K562 (cell line): ENCODE results near the gene KAT2B. TPM values are rescaled to one million over a fixed set of nuclear protein-coding genes. Genes with fewer than 3 reads are reported as not detected.

ENCODE experiments used
- ATAC-seq: fragments of 200-7000 bp; cut with Tn5 transposase; 3 replicates; pipeline ENCODE4 v1.9.1; 2020; ENCODE audit warnings: moderate library complexity
- BruUV-seq: library from RNA; stranded (reverse); fragments of 400-500 nt; replicated peaks from 2 replicates; lab custom pipeline; 2021; lab: Mats Ljungman, UMichigan
- CTCF ChIA-PET: fragments of 300-600 bp; formaldehyde crosslinking; extraction: SDS; loops from one replicate; lab custom pipeline; 2021; ENCODE audit warnings: low intra/inter-chr PET ratio; lab: Yijun Ruan, JAX
- POLR2A ChIA-PET: fragments of 300-600, 350-650 bp; sonication (Branson Sonifier 250); formaldehyde crosslinking; extraction: SDS; loops from one replicate; lab custom pipeline; 2021; ENCODE audit warnings: antibody characterized with exemption, inconsistent platforms; lab: Yijun Ruan, JAX
- DNase-seq, 4 experiments: peaks; one replicate each; pipeline versions ENCODE4 v3.0.0 to v3.0.0-alpha.2; 2011 to 2018; ENCODE audit warnings: low spot score in 3 of 4, mixed read lengths in 3 of 4; ENCODE audit errors: extremely low read depth in 1 of 4
- FAIRE-seq: peaks from 2 replicates; lab custom pipeline; 2011; peaks lifted over from hg19 to GRCh38; lab: Jason Lieb, UNC
- H2AFZ ChIP-seq: 2 replicates; pipeline ENCODE4 v1.6.0; 2011; ENCODE audit warnings: low read depth, low read length, control low read depth, inconsistent platforms
- H3K27ac ChIP-seq: fragments of 200-600 bp; 3 replicates; pipeline ENCODE4 v1.8.0; 2011; ENCODE audit warnings: low read depth, mild to moderate bottlenecking, control low read depth, inconsistent platforms, low read length, moderate library complexity, mixed read lengths; ENCODE audit errors: extremely low read depth
- H3K27me3 ChIP-seq, 2 experiments: fragments of 300-600 bp in 1 of 2; 2 replicates in 1 of 2; 3 replicates in 1 of 2; pipeline versions ENCODE4 v1.6.0 to v1.8.0; 2011; ENCODE audit warnings: inconsistent platforms in 2 of 2, low read length in 2 of 2, mild to moderate bottlenecking in 1 of 2, mixed read lengths in 1 of 2, moderate library complexity in 1 of 2; ENCODE audit not compliant: control insufficient read depth in 2 of 2, insufficient read depth in 2 of 2
- H3K36me3 ChIP-seq: fragments of 300-600 bp; 3 replicates; pipeline ENCODE4 v1.8.0; 2011; ENCODE audit warnings: mild to moderate bottlenecking, low read length, inconsistent platforms; ENCODE audit not compliant: control insufficient read depth, insufficient read depth
- H3K4me1 ChIP-seq, 2 experiments: fragments of 200-600 bp in 1 of 2; replicated peaks in 1 of 2; 2 replicates in 1 of 2; 3 replicates in 1 of 2; pipeline versions ENCODE4 v1.5.1 to v1.8.0; 2011; ENCODE audit warnings: inconsistent platforms in 2 of 2, low read length in 2 of 2, mild to moderate bottlenecking in 1 of 2, mixed read lengths in 1 of 2, moderate library complexity in 1 of 2; ENCODE audit not compliant: control insufficient read depth in 2 of 2, insufficient read depth in 2 of 2
- H3K4me2 ChIP-seq: 2 replicates; pipeline ENCODE4 v1.6.1; 2011; ENCODE audit warnings: low read length, control low read depth, inconsistent platforms, mixed read lengths; ENCODE audit not compliant: insufficient read depth
- H3K4me3 ChIP-seq: fragments of 200-600 bp; sonication (generic), shearing (Covaris generic); 2 replicates; pipeline ENCODE4 v1.5.1; 2016; ENCODE audit warnings: control low read depth, inconsistent platforms
- H3K79me2 ChIP-seq: fragments of 200-600 bp; 3 replicates; pipeline ENCODE4 v1.8.0; 2011; ENCODE audit warnings: low read length, inconsistent platforms; ENCODE audit not compliant: control insufficient read depth, insufficient read depth
- H3K9ac ChIP-seq, 2 experiments: 2 replicates each; pipeline versions ENCODE4 v1.6.0 to v1.6.1; 2011; ENCODE audit warnings: low read depth in 2 of 2, low read length in 2 of 2, control low read depth in 1 of 2, inconsistent platforms in 1 of 2, mild to moderate bottlenecking in 1 of 2, mixed read lengths in 1 of 2; ENCODE audit not compliant: insufficient read depth in 1 of 2
- H3K9me1 ChIP-seq: one replicate; pipeline ENCODE4 v1.6.0; 2011; ENCODE audit warnings: inconsistent platforms, mild to moderate bottlenecking, low read length, moderate library complexity; ENCODE audit not compliant: control insufficient read depth, insufficient read depth
- H3K9me3 ChIP-seq: replicated peaks from 2 replicates; pipeline ENCODE4 v1.5.1; 2011; ENCODE audit warnings: low read depth, low read length, inconsistent platforms; ENCODE audit not compliant: control insufficient read depth, insufficient read depth
- H4K20me1 ChIP-seq: replicated peaks from 2 replicates; pipeline ENCODE4 v1.6.1; 2011; ENCODE audit warnings: low read length, inconsistent platforms, mixed read lengths; ENCODE audit not compliant: control insufficient read depth, insufficient read depth
- AFF1 ChIP-seq, 2 experiments: fragments of 450-650 bp; IDR thresholded peaks; 2 replicates each; pipeline ENCODE4 v1.6.1; 2018; ENCODE audit warnings: mild to moderate bottlenecking in 2 of 2, low read depth in 1 of 2; ENCODE audit not compliant: partially characterized antibody in 2 of 2
- ELF1 ChIP-seq: fragments of 200-800 bp; sonication (Bioruptor generic); IDR thresholded peaks from 2 replicates; pipeline ENCODE4 v1.6.1; 2016; ENCODE audit warnings: missing genetic modification characterization, missing compliant biosample characterization
- ETV1 ChIP-seq: fragments of 450-650 bp; conservative IDR thresholded peaks from 2 replicates; pipeline ENCODE4 v1.6.1; 2016; ENCODE audit warnings: missing genetic modification characterization, control low read depth, low read depth, missing compliant biosample characterization
- HMG20A ChIP-seq: fragments of 450-650 bp; formaldehyde crosslinking; conservative IDR thresholded peaks from 2 replicates; pipeline ENCODE4 v1.4.0; 2020; ENCODE audit warnings: mild to moderate bottlenecking, mixed read lengths
- IRF1 ChIP-seq: sonication (generic); formaldehyde crosslinking; IDR thresholded peaks from 2 replicates; pipeline ENCODE4 v1.8.0; 2022; ENCODE audit warnings: missing genetic modification reagents, mild to moderate bottlenecking, borderline replicate concordance
- NFATC3 ChIP-seq: fragments of 450-650 bp; IDR thresholded peaks from 2 replicates; pipeline ENCODE4 v1.6.1; 2017; ENCODE audit warnings: mild to moderate bottlenecking
- NFIC ChIP-seq: fragments of 450-650 bp; IDR thresholded peaks from 2 replicates; pipeline ENCODE4 v1.6.1; 2017; ENCODE audit warnings: mild to moderate bottlenecking, inconsistent platforms
- RBM14 ChIP-seq: fragments of 200-400 bp; formaldehyde crosslinking; IDR thresholded peaks from 2 replicates; pipeline ENCODE4 v1.6.1; 2018; ENCODE audit warnings: low read depth, mild to moderate bottlenecking, low read length, moderate library complexity, borderline replicate concordance; ENCODE audit not compliant: insufficient read depth
- RBM39 ChIP-seq: fragments of 200-400 bp; formaldehyde crosslinking; optimal IDR thresholded peaks from 2 replicates; pipeline ENCODE3; 2018; ENCODE audit warnings: low read depth, low read length
- TAF9B ChIP-seq: fragments of 450-650 bp; IDR thresholded peaks from 2 replicates; pipeline ENCODE4 v1.6.1; 2018; ENCODE audit warnings: mild to moderate bottlenecking; ENCODE audit not compliant: partially characterized antibody
- U2AF1 ChIP-seq: fragments of 200-400 bp; formaldehyde crosslinking; optimal IDR thresholded peaks from 2 replicates; pipeline ENCODE3; 2017; ENCODE audit warnings: mild to moderate bottlenecking, low read depth, low read length, moderate library complexity
- USF1 ChIP-seq: sonication (generic); formaldehyde crosslinking; IDR thresholded peaks from 2 replicates; pipeline ENCODE4 v1.9.0; 2022; ENCODE audit warnings: mild to moderate bottlenecking, missing genetic modification reagents
- ZBTB26 ChIP-seq: fragments of 450-650 bp; formaldehyde crosslinking; IDR thresholded peaks from 2 replicates; pipeline ENCODE4 v1.4.0; 2022; ENCODE audit warnings: missing genetic modification characterization
- ZNF584 ChIP-seq: fragments of 200-800 bp; sonication (Bioruptor generic); IDR thresholded peaks from 2 replicates; pipeline ENCODE4 v1.6.1; 2016; ENCODE audit warnings: low read depth, mild to moderate bottlenecking, missing genetic modification characterization, missing compliant biosample characterization
- ZNF695 ChIP-seq: fragments of 450-650 bp; formaldehyde crosslinking; IDR thresholded peaks from 2 replicates; pipeline ENCODE4 v1.4.0; 2020; ENCODE audit warnings: mild to moderate bottlenecking, moderate library complexity
- ZNF76 ChIP-seq: fragments of 250-450 bp; sonication (Bioruptor Pico); IDR thresholded peaks from 2 replicates; pipeline ENCODE4 v1.4.0; 2020; ENCODE audit warnings: mild to moderate bottlenecking, moderate library complexity, borderline replicate concordance
- ZNF830 ChIP-seq: fragments of 250-450 bp; sonication (Bioruptor Pico); IDR thresholded peaks from 2 replicates; pipeline ENCODE4 v1.5.0; 2021; ENCODE audit warnings: mild to moderate bottlenecking
- WGBS: fragments of 100-300 bp; shearing (Covaris generic); methylation state at CpG from one replicate; pipeline ENCODE4 v1.1.6; 2016; ENCODE audit warnings: low coverage, mixed read lengths; ENCODE audit not compliant: insufficient coverage; ENCODE audit errors: missing lambda C conversion rate; 5-methylcytosine and 5-hydroxymethylcytosine counted together
- in situ Hi-C: fragments of 300-500 bp; cut with MboI; formaldehyde crosslinking; loops from 4 replicates; pipeline ENCODE4 v1.15.0; 2018; ENCODE audit warnings: inconsistent platforms, mixed read lengths
- intact Hi-C: fragments of 100-400 bp; cut with micrococcal nuclease; formaldehyde crosslinking; loops from 2 replicates; pipeline ENCODE4 v1.14.2; 2022
- polyA plus RNA-seq, 8 experiments: library from polyadenylated mRNA; depleted of rRNA in 4 of 8; stranded (reverse) in 5 of 8; unstranded in 3 of 8; fragments of >200 nt; fragmentation: Nextera tagmentation in 2 of 8; fragmentation: Illumina TruSeq in 1 of 8; extraction: Ambion mirVana in 2 of 8; extraction: Trizol in 1 of 8; gene quantifications; 2 replicates each; pipeline versions ENCODE4 v1.2.1 to v1.2.3, GENCODE V29; 2011 to 2014; ENCODE audit warnings: inconsistent platforms in 1 of 8, missing spikeins in 1 of 8
- total RNA-seq, 7 experiments: library from RNA; depleted of rRNA in 6 of 7; stranded (reverse); fragments of >200 nt in 6 of 7; fragmentation: Illumina TruSeq in 2 of 7; extraction: Trizol in 2 of 7; gene quantifications; 2 replicates each; pipeline versions ENCODE4 v1.2.1 to v1.2.3, GENCODE V29; 2011 to 2021; ENCODE audit warnings: low replicate concordance in 1 of 7

Gene KAT2B
- total and polyA plus RNA-seq, 9 of the 15 experiments (the other 6 are each of a cell fraction or from before 2014, with no cell fraction given), result 3.3 to 14.9 (median 12.2) TPM

- ChIA-PET POLR2A (interaction anchor here (0.7 to 2.0 kb wide), 2 partner anchors 11 to 12 kb away, joined by 3 to 9 read pairs; no protein-coding TSS in a partner anchor), CTCF (no interaction called here)
- Histone ChIP-seq H4K20me1 (no peaks in the 10 kb centered on the region), H3K27ac (no peak overlapping the region), H3K4me2 (no peak overlapping the region), H2AFZ (no peak overlapping the region), H3K4me3 (no peak overlapping the region), H3K9ac (no peak overlapping the region; a peak in 1 of 4 replicates)
- BruUV-seq, result no TSS peak
- no peak for TF ChIP-seq ZNF584
- TF ChIP-seq ETV1, result no peak
- TF ChIP-seq ZNF830 (CRISPR knock-in tag), result no peak
- TF ChIP-seq NFATC3, result no peak
- no peak for TF ChIP-seq ZNF76 (CRISPR knock-in tag)
- TF ChIP-seq ELF1 (tag), result no peak
- TF ChIP-seq NFIC, result no peak
- no peak for TF ChIP-seq USF1 (CRISPR knock-in tag)
- no peak for TF ChIP-seq AFF1 (IDR thresholded peaks at IDR 0.05; ENCODE audit: low read depth in 1 of 2, partially characterized antibody in 2 of 2)
- no peak for TF ChIP-seq HMG20A (CRISPR knock-in tag)
- TF ChIP-seq ZNF695, result no peak
- no peak for TF ChIP-seq ZBTB26 (CRISPR knock-in tag)
- no peak for TF ChIP-seq IRF1
- no peak for TF ChIP-seq TAF9B
- no peak for TF ChIP-seq RBM14
- no peak for TF ChIP-seq RBM39
- TF ChIP-seq U2AF1, result no peak
- TF ChIP-seq, all 486 proteins: peak for 0
- Histone ChIP-seq H3K9me3 (no peaks in the 10 kb centered on the region), H3K79me2 (no peaks in the 10 kb centered on the region), H3K27me3 (no peaks in the 10 kb centered on the region), H3K9me1 (no peaks in the 10 kb centered on the region), H3K36me3 (0 out of 3 replicates have a peak, but pooled peaks cover 3% of the 10 kb centered on the region), H3K4me1 (no peaks in the 10 kb centered on the region; a peak in 1 of 5 replicates)
- no peak for ATAC-seq
- WGBS, result 56% methylated on average over 4 of the region's 4 CpGs
- FAIRE-seq, result peak; percentile 51
- intact Hi-C loops (no loop called here), in situ Hi-C loops (no loop called here)
- no peak for DNase-seq
Observed at GRCh38 chr3:20095470-20095869, 55.2 kb downstream of the KAT2B start.
